Activated T-cell treated with anti-CD3 and anti-CD28 coated beads for 24 hours (primary cell): ENCODE data around the gene PLEKHA6.
A peak's percentile ranks its signal among the peaks of the same experiment; 100 is the strongest.
"Not testable (repeated sequence)": the region's sequence is repeated elsewhere in the genome, so short reads cannot be mapped to it uniquely, and the experiment has no call there.

Experiments used
- DNase-seq: peaks from one replicate; pipeline ENCODE4 v3.0.0-alpha.2; 2020; ENCODE audit warnings: low read depth

Gene PLEKHA6

GRCh38 chr1:204337583-204337982, 22.1 kb downstream of the PLEKHA6 start:
- DNase-seq, result no peak

- DNase-seq, result no peak
Observed at GRCh38 chr1:204337036-204337429, 22.7 kb downstream of the PLEKHA6 start.

- DNase-seq, result no peak
Observed at GRCh38 chr1:204336421-204337035, 23.2 kb downstream of the PLEKHA6 start.

GRCh38 chr1:204335533-204335932, 24.2 kb downstream of the PLEKHA6 start:
- no peak for DNase-seq

GRCh38 chr1:204335085-204335484, 24.6 kb downstream of the PLEKHA6 start:
- DNase-seq, result no peak

GRCh38 chr1:204334455-204334854, 25.3 kb downstream of the PLEKHA6 start:
- DNase-seq, result no peak

- DNase-seq, result no peak
Observed at GRCh38 chr1:204333427-204333826, 26.3 kb downstream of the PLEKHA6 start.

GRCh38 chr1:204331847-204332487, 27.8 kb downstream of the PLEKHA6 start:
- DNase-seq, result no peak

GRCh38 chr1:204331275-204331674, 28.5 kb downstream of the PLEKHA6 start:
- no peak for DNase-seq

GRCh38 chr1:204327870-204328269, 31.9 kb downstream of the PLEKHA6 start:
- not testable (repeated sequence) for DNase-seq

GRCh38 chr1:204327359-204327758, 32.4 kb downstream of the PLEKHA6 start:
- no peak for DNase-seq

GRCh38 chr1:204326771-204327300, 32.9 kb downstream of the PLEKHA6 start:
- DNase-seq, result no peak

GRCh38 chr1:204325944-204326343, 33.8 kb downstream of the PLEKHA6 start:
- no peak for DNase-seq

GRCh38 chr1:204323887-204324286, 35.8 kb downstream of the PLEKHA6 start:
- peak; percentile 12 for DNase-seq

GRCh38 chr1:204322339-204322868, 37.3 kb downstream of the PLEKHA6 start:
- DNase-seq, result no peak

GRCh38 chr1:204321665-204322064, 38.1 kb downstream of the PLEKHA6 start:
- DNase-seq, result no peak

GRCh38 chr1:204321051-204321450, 38.7 kb downstream of the PLEKHA6 start:
- DNase-seq, result no peak

GRCh38 chr1:204320382-204320804, 39.3 kb downstream of the PLEKHA6 start:
- DNase-seq, result no peak

GRCh38 chr1:204319462-204319861, 40.3 kb downstream of the PLEKHA6 start:
- no peak for DNase-seq

GRCh38 chr1:204319027-204319426, 40.7 kb downstream of the PLEKHA6 start:
- no peak for DNase-seq

GRCh38 chr1:204318324-204318723, 41.4 kb downstream of the PLEKHA6 start:
- no peak for DNase-seq

GRCh38 chr1:204317170-204317569, 42.6 kb downstream of the PLEKHA6 start:
- DNase-seq, result no peak

GRCh38 chr1:204316164-204316563, 43.6 kb downstream of the PLEKHA6 start:
- no peak for DNase-seq
